ENCODE measurements around the gene KASH5.

DNA sequence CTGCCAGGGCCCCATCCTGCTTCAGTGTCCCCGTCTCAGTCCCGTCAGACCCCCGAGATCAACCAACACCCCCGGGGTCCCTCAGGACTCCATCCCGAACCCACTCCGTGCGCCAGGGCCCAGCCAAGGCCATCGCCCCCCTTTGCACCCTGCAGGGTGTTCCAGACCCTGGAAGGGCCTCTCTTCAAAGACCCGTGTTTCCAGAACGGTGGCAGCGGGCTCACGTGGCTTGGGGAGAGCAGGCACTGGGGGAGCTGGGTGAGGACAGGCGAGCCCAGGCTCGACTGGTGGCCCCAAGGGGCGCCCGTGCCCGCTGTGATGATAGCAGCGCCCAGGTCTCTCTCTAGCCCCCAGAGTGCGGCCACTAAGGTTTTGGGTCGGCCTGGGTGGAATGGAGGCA, 1.4 kb downstream of the KASH5 start:
- TF ChIP-seq, protein P1, sequence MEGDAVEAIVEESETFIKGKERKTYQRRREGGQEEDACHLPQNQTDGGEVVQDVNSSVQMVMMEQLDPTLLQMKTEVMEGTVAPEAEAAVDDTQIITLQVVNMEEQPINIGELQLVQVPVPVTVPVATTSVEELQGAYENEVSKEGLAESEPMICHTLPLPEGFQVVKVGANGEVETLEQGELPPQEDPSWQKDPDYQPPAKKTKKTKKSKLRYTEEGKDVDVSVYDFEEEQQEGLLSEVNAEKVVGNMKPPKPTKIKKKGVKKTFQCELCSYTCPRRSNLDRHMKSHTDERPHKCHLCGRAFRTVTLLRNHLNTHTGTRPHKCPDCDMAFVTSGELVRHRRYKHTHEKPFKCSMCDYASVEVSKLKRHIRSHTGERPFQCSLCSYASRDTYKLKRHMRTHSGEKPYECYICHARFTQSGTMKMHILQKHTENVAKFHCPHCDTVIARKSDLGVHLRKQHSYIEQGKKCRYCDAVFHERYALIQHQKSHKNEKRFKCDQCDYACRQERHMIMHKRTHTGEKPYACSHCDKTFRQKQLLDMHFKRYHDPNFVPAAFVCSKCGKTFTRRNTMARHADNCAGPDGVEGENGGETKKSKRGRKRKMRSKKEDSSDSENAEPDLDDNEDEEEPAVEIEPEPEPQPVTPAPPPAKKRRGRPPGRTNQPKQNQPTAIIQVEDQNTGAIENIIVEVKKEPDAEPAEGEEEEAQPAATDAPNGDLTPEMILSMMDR (IDR thresholded peaks at IDR 0.05; ENCODE audit: insufficient read depth, low read length) = no peak
- TF ChIP-seq POLR2AphosphoS5 (IDR thresholded peaks at IDR 0.05; ENCODE audit: low read depth) (no peak), SPI1 (IDR thresholded peaks at IDR 0.05; ENCODE audit: borderline replicate concordance, low read depth) (no peak), GABPA (IDR thresholded peaks at IDR 0.05; ENCODE audit: low read depth) (no peak)
- TF ChIP-seq, protein P2, sequence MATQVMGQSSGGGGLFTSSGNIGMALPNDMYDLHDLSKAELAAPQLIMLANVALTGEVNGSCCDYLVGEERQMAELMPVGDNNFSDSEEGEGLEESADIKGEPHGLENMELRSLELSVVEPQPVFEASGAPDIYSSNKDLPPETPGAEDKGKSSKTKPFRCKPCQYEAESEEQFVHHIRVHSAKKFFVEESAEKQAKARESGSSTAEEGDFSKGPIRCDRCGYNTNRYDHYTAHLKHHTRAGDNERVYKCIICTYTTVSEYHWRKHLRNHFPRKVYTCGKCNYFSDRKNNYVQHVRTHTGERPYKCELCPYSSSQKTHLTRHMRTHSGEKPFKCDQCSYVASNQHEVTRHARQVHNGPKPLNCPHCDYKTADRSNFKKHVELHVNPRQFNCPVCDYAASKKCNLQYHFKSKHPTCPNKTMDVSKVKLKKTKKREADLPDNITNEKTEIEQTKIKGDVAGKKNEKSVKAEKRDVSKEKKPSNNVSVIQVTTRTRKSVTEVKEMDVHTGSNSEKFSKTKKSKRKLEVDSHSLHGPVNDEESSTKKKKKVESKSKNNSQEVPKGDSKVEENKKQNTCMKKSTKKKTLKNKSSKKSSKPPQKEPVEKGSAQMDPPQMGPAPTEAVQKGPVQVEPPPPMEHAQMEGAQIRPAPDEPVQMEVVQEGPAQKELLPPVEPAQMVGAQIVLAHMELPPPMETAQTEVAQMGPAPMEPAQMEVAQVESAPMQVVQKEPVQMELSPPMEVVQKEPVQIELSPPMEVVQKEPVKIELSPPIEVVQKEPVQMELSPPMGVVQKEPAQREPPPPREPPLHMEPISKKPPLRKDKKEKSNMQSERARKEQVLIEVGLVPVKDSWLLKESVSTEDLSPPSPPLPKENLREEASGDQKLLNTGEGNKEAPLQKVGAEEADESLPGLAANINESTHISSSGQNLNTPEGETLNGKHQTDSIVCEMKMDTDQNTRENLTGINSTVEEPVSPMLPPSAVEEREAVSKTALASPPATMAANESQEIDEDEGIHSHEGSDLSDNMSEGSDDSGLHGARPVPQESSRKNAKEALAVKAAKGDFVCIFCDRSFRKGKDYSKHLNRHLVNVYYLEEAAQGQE (IDR thresholded peaks at IDR 0.05; ENCODE audit: insufficient replicate concordance, low read depth) = no peak
